ENCODE results near the gene LZTR1. TPM values are rescaled to one million over a fixed set of nuclear protein-coding genes. Genes with fewer than 3 reads are reported as not detected.

Gene LZTR1
- total and polyA plus RNA-seq, 2 experiments from 2014 or later: 9.2 to 39.9 TPM

GRCh38 chr22:20977019-20977418, 5.1 kb upstream of the LZTR1 start:
- H3K27me3 Mint-ChIP-seq (ENCODE audit: insufficient read depth, low read depth, poor library complexity): peaks cover 32% of the 10 kb centered on the region

DNA sequence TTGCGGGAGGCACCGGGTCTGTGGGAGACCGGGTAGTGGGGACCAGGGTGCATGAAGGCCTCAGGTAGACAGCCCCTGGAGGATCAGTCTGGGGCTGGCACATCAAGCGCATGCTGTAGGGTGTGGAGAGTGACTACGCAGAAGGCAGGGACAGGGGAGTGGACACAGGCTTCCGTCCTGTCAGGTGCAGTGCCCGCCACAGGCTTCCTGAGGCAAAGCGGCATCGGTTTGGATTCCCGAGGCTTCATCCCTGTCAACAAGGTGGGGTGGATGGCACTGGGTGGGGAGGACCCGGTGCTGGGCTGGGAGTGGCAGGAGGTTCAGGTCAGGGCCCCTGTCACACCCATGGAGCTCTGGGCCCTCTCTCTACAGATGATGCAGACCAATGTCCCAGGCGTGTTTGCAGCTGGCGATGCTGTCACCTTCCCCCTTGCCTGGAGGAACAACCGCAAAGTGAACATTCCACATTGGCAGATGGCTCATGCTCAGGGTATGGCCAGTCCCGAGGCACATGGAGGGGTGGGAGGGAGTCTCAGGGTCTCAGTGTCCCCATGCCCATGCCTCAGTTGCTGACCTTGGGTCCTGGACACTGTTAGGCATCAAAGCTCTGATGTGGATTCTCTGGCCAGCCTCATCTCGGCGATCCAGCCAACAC, 4.5 kb upstream of the LZTR1 start:
- H3K4me1 Mint-ChIP-seq: peaks cover 15% of the 10 kb centered on the region
- H2AFZ ChIP-seq: no peak overlapping the region
- peaks cover 11% of the 10 kb centered on the region; the same call in 1 of the 2 replicates for H3K4me1 ChIP-seq (ENCODE audit: insufficient read depth)
- DNase-seq (ENCODE audit: low spot score) (no peak), ATAC-seq (no peak)
- no peaks in the 10 kb centered on the region for H3K27me3 ChIP-seq (ENCODE audit: insufficient read depth)
- H4K20me1 ChIP-seq (replicated peaks; ENCODE audit: insufficient read depth): no peaks in the 10 kb centered on the region
- no peak overlapping the region for H3K27ac ChIP-seq (ENCODE audit: low read depth)
- peaks cover 34% of the 10 kb centered on the region for H3K27me3 Mint-ChIP-seq (ENCODE audit: insufficient read depth, low read depth, poor library complexity)
- peaks cover 20% of the 10 kb centered on the region for H3K9me3 Mint-ChIP-seq
- H3F3A ChIP-seq (replicated peaks; ENCODE audit: low read depth): no peaks in the 10 kb centered on the region
- no peak overlapping the region for H3K4me2 ChIP-seq
- H3K36me3 ChIP-seq (ENCODE audit: insufficient read depth): no peaks in the 10 kb centered on the region; the same call in 1 of the 2 replicates
- TF ChIP-seq EZH2phosphoT487 (IDR thresholded peaks at IDR 0.05; ENCODE audit: unreplicated experiment) (no peak), EZH2 (IDR thresholded peaks at IDR 0.05; ENCODE audit: low read depth, unreplicated experiment) (no peak)
- TF ChIP-seq, protein P1, sequence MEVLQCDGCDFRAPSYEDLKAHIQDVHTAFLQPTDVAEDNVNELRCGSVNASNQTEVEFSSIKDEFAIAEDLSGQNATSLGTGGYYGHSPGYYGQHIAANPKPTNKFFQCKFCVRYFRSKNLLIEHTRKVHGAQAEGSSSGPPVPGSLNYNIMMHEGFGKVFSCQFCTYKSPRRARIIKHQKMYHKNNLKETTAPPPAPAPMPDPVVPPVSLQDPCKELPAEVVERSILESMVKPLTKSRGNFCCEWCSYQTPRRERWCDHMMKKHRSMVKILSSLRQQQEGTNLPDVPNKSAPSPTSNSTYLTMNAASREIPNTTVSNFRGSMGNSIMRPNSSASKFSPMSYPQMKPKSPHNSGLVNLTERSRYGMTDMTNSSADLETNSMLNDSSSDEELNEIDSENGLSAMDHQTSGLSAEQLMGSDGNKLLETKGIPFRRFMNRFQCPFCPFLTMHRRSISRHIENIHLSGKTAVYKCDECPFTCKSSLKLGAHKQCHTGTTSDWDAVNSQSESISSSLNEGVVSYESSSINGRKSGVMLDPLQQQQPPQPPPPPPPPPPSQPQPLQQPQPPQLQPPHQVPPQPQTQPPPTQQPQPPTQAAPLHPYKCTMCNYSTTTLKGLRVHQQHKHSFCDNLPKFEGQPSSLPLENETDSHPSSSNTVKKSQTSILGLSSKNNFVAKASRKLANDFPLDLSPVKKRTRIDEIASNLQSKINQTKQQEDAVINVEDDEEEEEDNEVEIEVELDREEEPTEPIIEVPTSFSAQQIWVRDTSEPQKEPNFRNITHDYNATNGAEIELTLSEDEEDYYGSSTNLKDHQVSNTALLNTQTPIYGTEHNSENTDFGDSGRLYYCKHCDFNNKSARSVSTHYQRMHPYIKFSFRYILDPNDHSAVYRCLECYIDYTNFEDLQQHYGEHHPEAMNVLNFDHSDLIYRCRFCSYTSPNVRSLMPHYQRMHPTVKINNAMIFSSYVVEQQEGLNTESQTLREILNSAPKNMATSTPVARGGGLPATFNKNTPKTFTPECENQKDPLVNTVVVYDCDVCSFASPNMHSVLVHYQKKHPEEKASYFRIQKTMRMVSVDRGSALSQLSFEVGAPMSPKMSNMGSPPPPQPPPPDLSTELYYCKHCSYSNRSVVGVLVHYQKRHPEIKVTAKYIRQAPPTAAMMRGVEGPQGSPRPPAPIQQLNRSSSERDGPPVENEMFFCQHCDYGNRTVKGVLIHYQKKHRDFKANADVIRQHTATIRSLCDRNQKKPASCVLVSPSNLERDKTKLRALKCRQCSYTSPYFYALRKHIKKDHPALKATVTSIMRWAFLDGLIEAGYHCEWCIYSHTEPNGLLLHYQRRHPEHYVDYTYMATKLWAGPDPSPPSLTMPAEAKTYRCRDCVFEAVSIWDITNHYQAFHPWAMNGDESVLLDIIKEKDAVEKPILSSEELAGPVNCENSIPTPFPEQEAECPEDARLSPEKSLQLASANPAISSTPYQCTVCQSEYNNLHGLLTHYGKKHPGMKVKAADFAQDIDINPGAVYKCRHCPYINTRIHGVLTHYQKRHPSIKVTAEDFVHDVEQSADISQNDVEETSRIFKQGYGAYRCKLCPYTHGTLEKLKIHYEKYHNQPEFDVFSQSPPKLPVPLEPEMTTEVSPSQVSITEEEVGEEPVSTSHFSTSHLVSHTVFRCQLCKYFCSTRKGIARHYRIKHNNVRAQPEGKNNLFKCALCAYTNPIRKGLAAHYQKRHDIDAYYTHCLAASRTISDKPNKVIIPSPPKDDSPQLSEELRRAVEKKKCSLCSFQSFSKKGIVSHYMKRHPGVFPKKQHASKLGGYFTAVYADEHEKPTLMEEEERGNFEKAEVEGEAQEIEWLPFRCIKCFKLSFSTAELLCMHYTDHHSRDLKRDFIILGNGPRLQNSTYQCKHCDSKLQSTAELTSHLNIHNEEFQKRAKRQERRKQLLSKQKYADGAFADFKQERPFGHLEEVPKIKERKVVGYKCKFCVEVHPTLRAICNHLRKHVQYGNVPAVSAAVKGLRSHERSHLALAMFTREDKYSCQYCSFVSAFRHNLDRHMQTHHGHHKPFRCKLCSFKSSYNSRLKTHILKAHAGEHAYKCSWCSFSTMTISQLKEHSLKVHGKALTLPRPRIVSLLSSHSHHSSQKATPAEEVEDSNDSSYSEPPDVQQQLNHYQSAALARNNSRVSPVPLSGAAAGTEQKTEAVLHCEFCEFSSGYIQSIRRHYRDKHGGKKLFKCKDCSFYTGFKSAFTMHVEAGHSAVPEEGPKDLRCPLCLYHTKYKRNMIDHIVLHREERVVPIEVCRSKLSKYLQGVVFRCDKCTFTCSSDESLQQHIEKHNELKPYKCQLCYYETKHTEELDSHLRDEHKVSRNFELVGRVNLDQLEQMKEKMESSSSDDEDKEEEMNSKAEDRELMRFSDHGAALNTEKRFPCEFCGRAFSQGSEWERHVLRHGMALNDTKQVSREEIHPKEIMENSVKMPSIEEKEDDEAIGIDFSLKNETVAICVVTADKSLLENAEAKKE (CRISPR knock-in tag; IDR thresholded peaks at IDR 0.05): no peak
- no peak overlapping the region for H3K4me3 Mint-ChIP-seq
- no peaks in the 10 kb centered on the region for H3K79me2 ChIP-seq (replicated peaks; ENCODE audit: insufficient read depth)
- H3K36me3 Mint-ChIP-seq (ENCODE audit: low read depth): peaks cover 6% of the 10 kb centered on the region; the same call in 1 of the 3 replicates
- no peak overlapping the region for H3K4me3 ChIP-seq
- 0 out of 2 replicates have a peak, but pooled peaks cover 6% of the 10 kb centered on the region for H3K9me2 ChIP-seq (ENCODE audit: insufficient read depth)
- no peak overlapping the region for H3K27ac Mint-ChIP-seq

More at GRCh38 chr22:20977019-20977418, 5.1 kb upstream of the LZTR1 start:
- H3K9me3 Mint-ChIP-seq: peaks cover 20% of the 10 kb centered on the region
- Histone ChIP-seq H2AFZ (no peak overlapping the region), H3K79me2 (replicated peaks; ENCODE audit: insufficient read depth) (no peaks in the 10 kb centered on the region), H3K27me3 (ENCODE audit: insufficient read depth) (no peaks in the 10 kb centered on the region), H3K9me2 (ENCODE audit: insufficient read depth) (0 out of 2 replicates have a peak, but pooled peaks cover 6% of the 10 kb centered on the region), H3K4me3 (no peak overlapping the region), H3K4me2 (no peak overlapping the region), H3K27ac (ENCODE audit: low read depth) (no peak overlapping the region), H3K4me1 (ENCODE audit: insufficient read depth) (peaks cover 11% of the 10 kb centered on the region; the same call in 1 of the 2 replicates), H3F3A (replicated peaks; ENCODE audit: low read depth) (no peaks in the 10 kb centered on the region), H3K36me3 (ENCODE audit: insufficient read depth) (no peaks in the 10 kb centered on the region; the same call in 1 of the 2 replicates), H4K20me1 (replicated peaks; ENCODE audit: insufficient read depth) (no peaks in the 10 kb centered on the region)
- TF ChIP-seq ZNF114 (CRISPR knock-in tag; IDR thresholded peaks at IDR 0.05) (no peak), CREB1 (CRISPR knock-in tag; IDR thresholded peaks at IDR 0.05; ENCODE audit: low read depth) (no peak), ZNF331 (CRISPR knock-in tag; IDR thresholded peaks at IDR 0.05; ENCODE audit: low read depth) (no peak), POLR2AphosphoS5 (IDR thresholded peaks at IDR 0.05; ENCODE audit: low read depth) (no peak), NANOG (IDR thresholded peaks at IDR 0.05; ENCODE audit: borderline replicate concordance) (no peak)
- H3K4me1 Mint-ChIP-seq: peaks cover 15% of the 10 kb centered on the region
- no peak overlapping the region for H3K27ac Mint-ChIP-seq
- ATAC-seq (no peak), DNase-seq (ENCODE audit: low spot score) (no peak)
- peaks cover 6% of the 10 kb centered on the region; the same call in 1 of the 3 replicates for H3K36me3 Mint-ChIP-seq (ENCODE audit: low read depth)
- H3K4me3 Mint-ChIP-seq: no peak overlapping the region; the same call in 2 of the 3 replicates
